Ramos (cell line): Measurements from ENCODE around the gene TAF10.

Experiments
- in situ Hi-C: fragments of 300-500 bp; cut with MboI; formaldehyde crosslinking; loops from one replicate; pipeline ENCODE4 v1.14.3; 2022; ENCODE audit warnings: low sequenced_read_pairs; ENCODE audit not compliant: unreplicated experiment

TAF10 gene

DNA sequence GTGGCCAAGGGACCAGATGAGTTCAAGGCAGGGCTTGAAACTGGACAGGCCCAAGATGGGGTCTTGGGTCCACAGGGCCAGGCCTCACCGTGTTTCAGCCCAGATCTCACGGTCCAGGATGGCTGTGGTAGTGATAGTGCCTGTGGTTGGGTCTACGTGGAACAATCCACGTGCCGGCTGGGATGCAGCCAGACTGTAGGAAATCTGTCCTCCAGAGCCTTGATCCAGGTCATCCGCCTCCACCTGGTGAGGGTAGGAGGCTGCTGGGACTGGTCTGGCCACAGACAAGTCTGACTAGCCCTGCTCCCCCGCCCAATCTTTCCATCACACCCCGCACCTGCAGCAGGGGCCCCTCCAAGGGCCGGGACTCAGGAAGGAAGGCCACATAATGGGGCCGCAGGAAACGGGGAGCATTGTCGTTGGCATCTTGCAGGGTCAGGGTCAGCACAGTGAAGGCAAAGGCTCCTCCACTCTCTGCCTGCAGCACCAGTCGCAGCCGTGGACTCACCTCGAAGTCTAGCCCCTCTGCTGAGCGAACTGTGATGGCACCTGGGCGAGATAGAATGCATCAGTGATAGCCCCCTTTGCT, 13.9 kb upstream of the TAF10 start:
- in situ Hi-C loops: no loop called here

DNA sequence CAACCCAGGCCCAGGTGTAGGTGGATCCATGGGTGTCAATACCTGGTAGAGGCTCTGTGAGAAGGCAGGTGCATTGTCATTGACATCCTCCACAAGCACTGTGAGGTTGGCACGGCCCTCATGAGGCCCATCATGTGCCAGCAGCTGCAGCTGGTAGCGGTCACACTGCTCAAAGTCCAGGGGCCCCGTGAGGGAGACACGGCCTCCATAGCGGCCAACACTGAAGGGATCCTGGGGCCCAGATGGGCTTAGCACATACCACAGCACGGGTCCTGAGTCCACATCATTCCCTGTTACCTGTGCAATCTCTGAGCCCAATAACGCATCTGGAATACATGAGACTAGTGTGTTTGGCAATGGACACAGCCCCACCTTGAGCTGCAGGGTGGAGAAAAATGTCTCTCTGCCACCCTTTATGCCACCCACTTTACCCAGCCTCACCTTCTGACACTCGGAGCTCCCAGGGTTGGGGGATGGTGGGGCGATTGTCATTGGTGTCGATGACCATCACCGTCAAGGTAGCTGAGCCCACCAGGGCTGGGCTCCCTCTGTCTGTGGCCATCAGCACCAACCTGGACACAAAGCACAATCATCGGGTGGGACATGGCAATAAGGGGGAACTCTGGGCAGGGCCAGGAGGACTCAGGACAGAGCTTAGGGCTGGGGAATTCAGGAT, 13.3 kb upstream of the TAF10 start:
- in situ Hi-C loops: no loop called here

GRCh38 chr11:6623391-6624363, 11.7 kb upstream of the TAF10 start:
- in situ Hi-C loops: no loop called here

DNA sequence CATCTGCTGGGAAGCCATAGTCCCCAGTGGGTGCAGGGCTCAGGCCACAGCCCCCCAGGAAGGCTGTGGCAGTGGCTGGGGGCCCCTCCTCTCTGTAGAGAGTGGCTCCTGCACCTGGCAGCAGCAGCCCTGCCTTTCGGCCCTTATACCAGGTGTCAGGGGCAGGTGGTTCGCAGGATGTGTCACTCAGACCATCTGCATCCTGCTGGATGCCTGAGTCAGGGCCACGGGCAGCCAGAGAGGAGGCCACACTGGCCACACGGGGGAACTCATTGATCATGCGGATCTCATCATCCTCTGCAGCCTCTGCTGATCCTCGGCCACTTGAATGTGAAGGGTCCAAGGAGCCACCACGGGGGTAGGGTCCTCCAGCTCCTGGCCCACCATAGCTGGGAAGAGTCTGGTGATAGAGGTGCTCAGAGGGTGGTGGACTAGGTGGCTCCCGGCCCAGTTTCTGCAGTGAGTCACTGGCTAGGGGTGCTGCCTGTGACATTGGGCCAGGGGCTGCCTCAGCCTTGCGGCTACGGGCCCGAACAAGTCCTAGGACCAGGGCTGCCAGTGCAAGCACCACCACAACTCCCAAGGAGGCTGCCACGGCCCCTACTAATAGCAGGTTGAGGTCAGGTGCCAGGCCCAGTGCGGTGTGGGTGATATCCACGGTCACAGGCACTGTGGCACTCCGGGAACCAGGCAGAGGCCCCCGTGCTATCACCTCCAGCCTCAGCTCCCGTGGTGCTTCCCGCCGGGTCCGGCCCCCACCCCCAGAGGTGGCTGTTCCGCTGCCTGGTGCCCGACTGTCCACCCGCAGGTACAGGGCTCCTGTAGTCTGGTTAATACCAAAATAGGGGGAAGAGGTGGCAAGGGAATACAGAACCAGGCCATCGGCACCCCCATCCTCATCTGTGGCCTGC, 10.5 kb upstream of the TAF10 start:
- in situ Hi-C loops: no loop called here

GRCh38 chr11:6621711-6622211, 9.7 kb upstream of the TAF10 start:
- in situ Hi-C loops: no loop called here

DNA sequence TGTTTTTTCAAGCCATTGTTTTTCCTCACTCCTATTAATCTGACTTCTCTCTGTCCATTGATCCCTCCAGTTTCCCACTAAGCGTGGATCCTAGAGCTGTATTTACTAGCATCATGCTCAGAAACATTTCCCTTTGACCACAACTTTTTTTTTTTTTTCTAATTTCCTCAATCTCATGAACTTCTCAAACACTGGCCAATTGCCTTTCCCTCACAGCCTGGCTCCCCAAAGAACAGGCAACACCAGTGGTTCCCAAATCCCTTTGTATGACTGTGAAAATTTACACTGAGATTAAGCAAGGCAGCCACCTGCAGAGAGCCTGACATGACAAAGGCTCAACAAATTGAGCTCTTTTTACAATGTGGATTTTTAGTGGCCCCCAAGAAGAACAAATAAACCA, 8.6 kb upstream of the TAF10 start:
- in situ Hi-C loops: no loop called here

- in situ Hi-C loops: no loop called here
Measured at GRCh38 chr11:6619004-6619745, 7.2 kb upstream of the TAF10 start, which contains the start of gene TPP1. Gene TPP1, minus strand, starts transcription at chr11:6619422. Its CDS starts 22 bp downstream, at chr11:6619400.

GRCh38 chr11:6618117-6619003, 6.3 kb upstream of the TAF10 start:
- in situ Hi-C loops: no loop called here

- in situ Hi-C loops: no loop called here
Measured at GRCh38 chr11:6617315-6617781, 5.3 kb upstream of the TAF10 start.

- in situ Hi-C loops: no loop called here
Measured at GRCh38 chr11:6616596-6617250, 4.7 kb upstream of the TAF10 start.

GRCh38 chr11:6615882-6616585, 4.0 kb upstream of the TAF10 start:
- in situ Hi-C loops: no loop called here

DNA sequence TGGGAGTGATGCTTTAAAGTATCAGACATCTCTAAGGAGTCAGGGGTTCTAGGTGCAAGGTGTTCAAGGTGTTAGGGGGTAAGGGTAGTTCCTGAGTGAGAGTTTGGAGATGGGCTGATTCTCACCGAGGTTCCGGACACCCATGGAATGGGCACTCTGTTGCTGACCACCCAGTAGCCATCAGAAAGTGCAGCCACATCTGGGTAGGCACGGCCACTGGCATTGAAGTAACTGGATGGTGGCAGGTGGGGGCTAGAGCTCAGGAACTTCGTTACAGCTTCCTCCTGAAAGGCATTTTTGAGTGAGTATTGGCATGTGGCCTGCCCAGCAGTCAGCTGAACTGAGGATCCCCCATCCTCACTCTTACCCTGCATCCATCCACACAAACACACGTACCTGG, 3.0 kb upstream of the TAF10 start:
- in situ Hi-C loops: no loop called here

DNA sequence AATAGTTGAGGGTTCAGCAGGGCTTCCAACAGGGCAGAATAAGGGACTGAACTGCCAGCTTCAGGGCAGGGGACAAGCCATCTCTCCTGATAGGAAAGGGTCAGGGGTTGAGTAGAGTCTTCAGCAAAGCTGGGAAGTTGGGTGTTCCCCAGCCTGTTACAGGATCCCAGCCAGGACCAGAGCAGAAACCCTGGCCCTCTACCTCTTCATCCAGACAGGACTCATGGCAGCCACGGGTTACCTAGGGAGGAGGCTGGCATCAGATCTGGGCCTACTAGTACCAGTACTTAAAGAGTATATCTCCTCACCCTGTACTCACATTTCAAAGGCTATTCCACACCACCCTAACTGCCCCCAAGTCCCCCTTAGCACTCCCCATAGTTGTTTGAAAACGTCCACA, 2.4 kb upstream of the TAF10 start:
- in situ Hi-C loops: no loop called here

GRCh38 chr11:6613496-6613895, 1.5 kb upstream of the TAF10 start:
- in situ Hi-C loops: no loop called here

GRCh38 chr11:6611963-6612212, 128 bp downstream of the TAF10 start:
- in situ Hi-C loops: no loop called here

GRCh38 chr11:6611092-6611962, 689 bp downstream of the TAF10 start:
- in situ Hi-C loops: no loop called here
